Subcutaneous abdominal adipose tissue (tissue), 5 donors: ENCODE measurements around the gene WDPCP.
"Not testable (repeated sequence)": the region's sequence is repeated elsewhere in the genome, so short reads cannot be mapped to it uniquely, and the experiment has no call there.

Experiments used
- H3K27ac ChIP-seq: one replicate; pipeline ENCODE4 v1.7.0; 2013; ENCODE audit warnings: low read depth, mild to moderate bottlenecking, inconsistent platforms, low read length, moderate library complexity
- H3K27me3 ChIP-seq, 5 donors: one replicate each; pipeline ENCODE4 v1.7.0; 2013; ENCODE audit warnings: low read length in 5 of 5, inconsistent platforms in 1 of 5; ENCODE audit not compliant: control insufficient read depth in 5 of 5, insufficient read depth in 4 of 5
- H3K36me3 ChIP-seq, 5 donors: one replicate each; pipeline ENCODE4 v1.7.0; 2013; ENCODE audit warnings: low read length in 5 of 5; ENCODE audit not compliant: control insufficient read depth in 5 of 5, insufficient read depth in 5 of 5
- H3K4me1 ChIP-seq, 5 donors: one replicate each; pipeline ENCODE4 v1.7.0; 2013; ENCODE audit warnings: low read length in 5 of 5, mild to moderate bottlenecking in 3 of 5, moderate library complexity in 1 of 5; ENCODE audit not compliant: control insufficient read depth in 5 of 5, insufficient read depth in 5 of 5
- H3K4me3 ChIP-seq, 5 donors: one replicate each; pipeline ENCODE4 v1.7.0; 2013; ENCODE audit warnings: low read length in 5 of 5, low read depth in 1 of 5
- H3K9ac ChIP-seq, 5 donors: one replicate each; pipeline ENCODE4 v1.7.0; 2013; ENCODE audit warnings: low read length in 5 of 5, mild to moderate bottlenecking in 4 of 5, moderate library complexity in 3 of 5
- H3K9me3 ChIP-seq, 5 donors: one replicate each; pipeline ENCODE4 v1.7.0; 2013; ENCODE audit warnings: low read length in 5 of 5; ENCODE audit not compliant: control insufficient read depth in 5 of 5
- donor health status: healthy.
- donor health status: healthy.
- donor health status: healthy.
- donor health status: healthy.
- donor health status: healthy.

WDPCP gene

DNA sequence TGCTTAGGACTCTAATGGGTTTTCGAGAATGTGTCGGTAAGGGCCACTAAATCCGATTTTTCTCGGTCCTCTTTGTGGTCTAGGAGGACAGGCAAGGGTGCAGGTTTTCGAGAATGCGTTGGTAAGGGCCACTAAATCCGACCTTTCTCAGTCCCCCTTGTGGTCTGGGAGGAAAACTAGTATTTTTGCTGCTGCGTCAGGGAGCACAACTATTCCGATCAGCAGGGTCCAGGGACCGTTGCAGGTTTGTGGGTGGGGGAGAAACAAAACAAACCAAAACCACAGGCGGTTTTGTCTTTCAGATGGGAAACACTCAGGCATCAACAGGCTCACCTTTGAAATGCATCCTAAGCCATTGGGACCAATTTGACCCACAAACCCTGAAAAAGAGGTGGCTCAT, 264.6 kb downstream of the WDPCP start:
- H3K27me3 ChIP-seq, H3K27ac ChIP-seq, H3K36me3 ChIP-seq, H3K4me1 ChIP-seq, H3K9ac ChIP-seq, H3K4me3 ChIP-seq: not testable (repeated sequence)
- peaks cover 0 to 17% (median 2%) of the 10 kb centered on the region in 5 donors for H3K9me3 ChIP-seq

DNA sequence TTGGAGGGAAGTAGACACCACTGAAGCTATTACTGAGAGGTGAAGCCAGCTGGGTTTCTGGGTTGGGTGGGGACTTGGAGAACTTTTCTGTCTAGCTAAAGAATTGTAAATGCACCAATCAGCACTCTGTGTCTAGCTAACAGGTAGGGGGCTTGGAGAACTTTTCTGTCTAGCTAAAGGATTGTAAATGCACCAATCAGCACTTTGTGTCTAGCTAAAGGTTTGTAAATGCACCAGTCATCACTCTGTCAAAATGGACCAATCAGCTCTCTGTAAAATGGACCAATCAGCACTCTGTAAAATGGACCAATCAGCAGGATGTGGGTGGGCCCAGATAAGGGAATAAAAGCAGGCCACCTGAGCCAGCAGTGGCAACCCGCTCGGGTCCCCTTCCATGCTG, 266.3 kb downstream of the WDPCP start:
- not testable (repeated sequence) for H3K4me1 ChIP-seq, H3K4me3 ChIP-seq, H3K36me3 ChIP-seq, H3K9ac ChIP-seq, H3K27me3 ChIP-seq, H3K27ac ChIP-seq
- H3K9me3 ChIP-seq = peaks cover 0 to 20% (median 5%) of the 10 kb centered on the region in 5 donors

DNA sequence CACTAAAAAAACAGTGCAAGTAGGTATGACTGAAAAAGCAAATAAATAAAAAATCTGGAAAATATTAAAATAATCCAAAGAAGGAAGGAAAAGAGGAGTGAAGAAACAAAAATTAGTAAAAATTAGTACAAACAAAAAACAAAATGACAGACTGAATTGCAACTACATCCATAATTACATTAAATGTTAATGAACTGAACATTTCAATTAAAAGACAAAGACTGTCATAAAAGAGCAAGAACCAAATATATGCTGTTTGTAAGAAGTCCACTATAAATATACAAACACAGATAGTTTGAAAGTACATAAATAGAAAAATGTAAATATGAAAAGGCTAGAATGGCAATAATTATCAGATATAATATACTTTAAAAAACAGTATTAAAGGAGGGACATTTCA, 267.6 kb downstream of the WDPCP start:
- Histone ChIP-seq H3K4me1 (no peaks in the 10 kb centered on the region), H3K36me3 (peaks cover 0 to 3% (median 0%) of the 10 kb centered on the region in 5 donors), H3K4me3 (no peak overlapping the region), H3K9ac (no peak overlapping the region), H3K27ac (no peak overlapping the region), H3K27me3 (no peaks in the 10 kb centered on the region), H3K9me3 (peaks cover 0 to 19% (median 5%) of the 10 kb centered on the region in 5 donors)

DNA sequence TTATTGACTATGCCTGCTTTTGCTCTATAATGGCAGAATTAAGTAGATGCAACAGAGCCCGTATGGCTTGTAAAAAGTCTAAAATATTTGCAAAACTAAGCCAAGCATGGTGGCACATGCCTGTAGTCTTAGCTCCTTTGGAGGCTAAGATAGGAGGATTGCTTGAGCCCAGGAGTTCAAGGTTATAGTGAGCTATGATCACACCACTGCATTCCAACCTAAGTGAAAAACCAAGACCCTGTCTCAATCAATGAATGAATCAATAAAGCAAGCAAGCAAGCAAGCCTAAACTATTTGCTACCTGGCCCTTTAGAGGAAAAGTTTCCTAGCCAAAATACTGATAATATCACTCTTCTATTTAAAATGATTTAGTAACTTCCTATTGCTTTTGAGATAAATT, 277.7 kb downstream of the WDPCP start:
- no peak overlapping the region for H3K9ac ChIP-seq
- no peaks in the 10 kb centered on the region for H3K4me1 ChIP-seq
- peaks cover 0 to 25% (median 13%) of the 10 kb centered on the region in 5 donors for H3K36me3 ChIP-seq
- H3K27me3 ChIP-seq = no peaks in the 10 kb centered on the region
- H3K4me3 ChIP-seq = no peak overlapping the region
- H3K27ac ChIP-seq = no peak overlapping the region
- peaks cover 0 to 10% (median 0%) of the 10 kb centered on the region in 5 donors for H3K9me3 ChIP-seq

DNA sequence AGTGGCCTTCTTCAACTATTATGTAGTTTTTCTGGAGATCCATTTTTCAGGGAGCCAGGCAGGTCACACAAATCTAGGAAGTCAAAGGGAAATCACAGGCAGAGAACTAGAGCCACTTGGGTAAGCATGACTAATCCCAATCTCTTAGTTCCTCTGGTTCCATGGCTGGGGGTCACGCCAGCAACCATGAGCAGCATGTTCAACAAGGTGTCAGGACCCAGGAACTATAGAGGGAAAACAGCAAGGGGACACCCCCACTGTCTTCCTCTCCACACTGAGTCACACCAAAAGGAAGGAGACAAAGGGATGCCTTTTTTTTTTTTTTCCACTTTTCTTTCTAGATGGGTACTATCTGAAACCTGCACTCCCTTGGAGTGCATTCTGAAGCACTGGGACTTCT, 286.8 kb downstream of the WDPCP start:
- no peaks in the 10 kb centered on the region for H3K4me1 ChIP-seq
- H3K27me3 ChIP-seq = no peaks in the 10 kb centered on the region
- H3K4me3 ChIP-seq = peak overlapping the region in 4 of 5 donors; percentile 23 to 41 (median 32)
- H3K9me3 ChIP-seq = peaks cover 14 to 57% (median 51%) of the 10 kb centered on the region in 5 donors
- H3K27ac ChIP-seq = no peak overlapping the region
- no peak overlapping the region for H3K9ac ChIP-seq
- H3K36me3 ChIP-seq = peaks cover 0 to 16% (median 10%) of the 10 kb centered on the region in 5 donors

DNA sequence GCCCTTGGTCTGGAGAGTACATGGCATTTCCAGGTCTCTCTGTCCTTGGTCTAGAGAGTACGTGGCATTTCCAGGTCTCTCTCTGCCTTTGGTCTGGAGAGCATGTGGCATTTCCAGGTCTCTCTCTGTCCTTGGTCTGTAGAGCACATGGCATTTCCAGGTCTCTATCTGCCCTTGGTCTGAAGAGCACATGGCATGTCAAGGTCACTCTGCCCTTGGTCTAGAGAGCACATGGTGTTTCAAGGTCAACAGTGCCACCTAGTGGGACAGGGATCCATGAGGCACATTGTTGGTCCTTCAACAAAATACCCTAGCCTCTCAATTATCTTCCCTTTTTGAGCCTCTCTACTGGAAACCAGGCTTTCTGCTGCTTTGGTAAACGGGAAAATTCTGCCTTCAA, 287.4 kb downstream of the WDPCP start:
- peaks cover 0 to 16% (median 10%) of the 10 kb centered on the region in 5 donors for H3K36me3 ChIP-seq
- peak overlapping the region in 3 of 5 donors; percentile 1 to 41 (median 23) for H3K4me3 ChIP-seq
- H3K27me3 ChIP-seq = no peaks in the 10 kb centered on the region
- peaks cover 14 to 57% (median 54%) of the 10 kb centered on the region in 5 donors for H3K9me3 ChIP-seq
- H3K9ac ChIP-seq = no peak overlapping the region
- H3K4me1 ChIP-seq = no peaks in the 10 kb centered on the region
- no peak overlapping the region for H3K27ac ChIP-seq

DNA sequence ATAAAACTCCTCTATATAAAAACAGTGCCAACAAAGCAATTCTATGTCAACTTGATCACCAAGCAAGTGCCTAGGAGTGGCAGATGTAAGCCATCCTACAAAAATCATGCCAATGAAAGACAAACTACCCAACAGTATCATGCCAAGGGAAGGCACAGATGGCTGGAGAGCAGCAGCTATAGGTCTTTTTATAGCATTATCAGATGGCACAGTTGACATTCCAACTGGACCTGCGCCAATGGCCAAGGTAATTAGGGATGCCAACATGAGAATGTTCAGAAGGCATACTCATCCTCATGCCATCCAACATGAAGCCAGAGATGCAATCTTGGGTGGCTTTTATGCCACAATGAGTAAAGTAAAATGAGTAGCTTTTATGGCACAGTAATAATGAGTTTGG, 300.3 kb downstream of the WDPCP start:
- H3K36me3 ChIP-seq = peaks cover 0 to 5% (median 0%) of the 10 kb centered on the region in 5 donors
- H3K4me1 ChIP-seq = no peaks in the 10 kb centered on the region
- H3K4me3 ChIP-seq = no peak overlapping the region
- no peaks in the 10 kb centered on the region for H3K27me3 ChIP-seq
- peaks cover 4 to 20% (median 11%) of the 10 kb centered on the region in 5 donors for H3K9me3 ChIP-seq
- no peak overlapping the region for H3K9ac ChIP-seq
- H3K27ac ChIP-seq = no peak overlapping the region

DNA sequence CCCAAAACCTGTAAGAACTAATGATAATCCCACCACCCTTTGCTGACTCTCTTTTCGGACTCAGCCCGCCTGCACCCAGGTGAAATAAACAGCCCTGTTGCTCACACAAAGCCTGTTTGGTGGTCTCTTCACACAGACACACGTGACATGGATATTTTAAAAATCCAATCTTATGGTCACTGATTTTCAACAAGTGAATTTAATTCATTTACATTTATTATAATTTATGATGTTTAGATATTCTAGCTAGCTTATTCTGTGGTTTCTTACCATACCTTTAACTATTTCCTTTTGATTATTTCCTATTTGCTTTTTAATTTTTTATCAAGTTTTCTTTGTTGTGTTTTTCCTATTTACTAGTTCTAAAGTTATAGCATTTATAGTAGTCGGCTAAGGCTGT, 301.8 kb downstream of the WDPCP start:
- H3K9me3 ChIP-seq = peaks cover 4 to 18% (median 17%) of the 10 kb centered on the region in 5 donors
- not testable (repeated sequence) for H3K4me3 ChIP-seq, H3K36me3 ChIP-seq, H3K4me1 ChIP-seq, H3K9ac ChIP-seq, H3K27ac ChIP-seq, H3K27me3 ChIP-seq

DNA sequence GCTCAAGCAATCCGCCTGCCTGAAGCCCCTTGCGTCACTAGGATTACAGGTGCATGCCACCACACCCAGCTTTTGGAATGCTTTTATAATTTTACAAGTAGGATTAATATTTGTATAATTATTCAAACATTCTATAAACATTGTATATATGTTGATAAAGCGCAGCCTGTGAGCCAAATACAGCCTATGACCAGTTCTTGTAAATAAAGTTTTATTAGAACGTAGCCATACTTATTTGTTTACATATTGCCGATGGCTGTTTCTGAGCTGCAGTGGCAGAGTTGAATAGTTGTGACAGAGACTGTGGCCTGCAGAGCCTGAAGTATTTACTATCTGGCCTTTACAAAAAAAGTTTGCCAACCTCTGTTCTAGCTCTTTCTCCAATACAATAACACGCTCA, 305.0 kb downstream of the WDPCP start:
- Histone ChIP-seq H3K4me3 (no peak overlapping the region), H3K4me1 (no peaks in the 10 kb centered on the region), H3K27ac (no peak overlapping the region), H3K27me3 (no peaks in the 10 kb centered on the region), H3K9ac (no peak overlapping the region), H3K36me3 (peaks cover 0 to 5% (median 0%) of the 10 kb centered on the region in 5 donors), H3K9me3 (peaks cover 7 to 28% (median 23%) of the 10 kb centered on the region in 5 donors)

DNA sequence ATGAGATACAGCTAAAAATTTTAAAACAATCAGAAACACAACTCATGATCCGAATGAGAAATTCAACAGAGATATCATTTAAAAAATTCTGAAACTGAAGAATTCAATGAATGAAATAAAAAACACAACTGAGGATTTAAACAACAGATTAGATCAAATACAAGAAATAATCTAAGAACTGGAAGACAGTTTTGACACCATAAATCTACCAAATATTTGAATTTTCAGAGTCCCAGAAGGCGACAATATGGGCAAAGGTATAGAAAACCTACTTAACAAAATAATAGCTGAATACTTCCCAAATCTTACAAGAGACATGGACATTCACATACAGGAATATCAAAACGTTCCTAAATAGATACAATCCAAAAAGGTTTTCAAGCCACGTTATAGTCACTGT, 315.7 kb downstream of the WDPCP start:
- Histone ChIP-seq H3K27me3 (no peaks in the 10 kb centered on the region), H3K4me3 (no peak overlapping the region), H3K9ac (no peak overlapping the region), H3K4me1 (peaks cover 0 to 7% (median 0%) of the 10 kb centered on the region in 5 donors), H3K36me3 (no peaks in the 10 kb centered on the region), H3K9me3 (peaks cover 0 to 32% (median 25%) of the 10 kb centered on the region in 5 donors), H3K27ac (no peak overlapping the region)

DNA sequence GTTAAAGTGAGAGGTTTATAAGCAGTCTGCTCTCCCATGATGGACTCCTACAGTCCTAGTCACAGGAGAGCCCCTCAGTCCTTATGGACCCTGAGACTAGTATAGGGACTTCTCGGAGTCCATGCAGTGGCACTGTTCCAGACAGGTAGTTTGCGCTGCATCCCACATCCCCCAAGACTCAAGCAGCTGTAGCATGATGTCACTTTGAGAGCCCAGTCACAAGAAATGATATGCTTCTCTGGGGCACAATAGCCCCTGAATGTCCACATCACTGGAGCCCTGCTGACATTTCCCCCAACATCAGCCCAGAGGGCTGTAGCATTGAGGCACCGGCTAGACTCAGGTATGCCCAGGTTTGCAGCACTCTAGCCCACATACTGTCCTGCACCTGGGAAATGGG, 317.6 kb downstream of the WDPCP start:
- Histone ChIP-seq H3K27me3 (no peaks in the 10 kb centered on the region), H3K36me3 (no peaks in the 10 kb centered on the region), H3K4me1 (peaks cover 0 to 7% (median 0%) of the 10 kb centered on the region in 5 donors), H3K9ac (no peak overlapping the region), H3K27ac (no peak overlapping the region), H3K9me3 (peaks cover 0 to 29% (median 22%) of the 10 kb centered on the region in 5 donors), H3K4me3 (no peak overlapping the region)
